Stimulated activated CD4-positive, alpha-beta T cell treated with anti-CD3 and anti-CD28 coated beads, Interleukin-4, amount 100 ng/mL, for 48 hours (primary cell): ENCODE measurements around the gene TXLNB.
"Not testable (repeated sequence)": the region's sequence is repeated elsewhere in the genome, so short reads cannot be mapped to it uniquely, and the experiment has no call there.

Source experiments
- DNase-seq, 2 donors: peaks; one replicate each; pipeline ENCODE4 v3.0.0-alpha.2; 2020; ENCODE audit warnings: low read depth in 2 of 2

The TXLNB gene

GRCh38 chr6:139236105-139236504, 55.7 kb downstream of the TXLNB start:
- DNase-seq = no peak

GRCh38 chr6:139235661-139236060, 56.1 kb downstream of the TXLNB start:
- DNase-seq = no peak

GRCh38 chr6:139234193-139234592, 57.6 kb downstream of the TXLNB start:
- DNase-seq = not testable (repeated sequence)

GRCh38 chr6:139231206-139231605, 60.6 kb downstream of the TXLNB start:
- DNase-seq = no peak

- DNase-seq = no peak
Measured at GRCh38 chr6:139230391-139230840, 61.4 kb downstream of the TXLNB start.

GRCh38 chr6:139228387-139228786, 63.4 kb downstream of the TXLNB start:
- not testable (repeated sequence) for DNase-seq

- no peak for DNase-seq
Measured at GRCh38 chr6:139219746-139220145, 72.1 kb downstream of the TXLNB start.

GRCh38 chr6:139219271-139219729, 72.5 kb downstream of the TXLNB start:
- peak; percentile 38 to 64 for DNase-seq

GRCh38 chr6:139212460-139212859, 79.3 kb downstream of the TXLNB start:
- DNase-seq = not testable (repeated sequence)

GRCh38 chr6:139210766-139211165, 81.0 kb downstream of the TXLNB start:
- DNase-seq = not testable (repeated sequence)

GRCh38 chr6:139205843-139206242, 86.0 kb downstream of the TXLNB start:
- no peak for DNase-seq

- DNase-seq = no peak
Measured at GRCh38 chr6:139204978-139205377, 86.8 kb downstream of the TXLNB start.

GRCh38 chr6:139201378-139201777, 90.4 kb downstream of the TXLNB start:
- DNase-seq = no peak

- no peak for DNase-seq
Measured at GRCh38 chr6:139198529-139199288, 93.1 kb downstream of the TXLNB start.

- no peak for DNase-seq
Measured at GRCh38 chr6:139194740-139195139, 97.1 kb downstream of the TXLNB start.
